Pancreas (tissue), 10 donors: Measurements from ENCODE around the gene LIMS2. TPM values are rescaled to one million over a fixed set of nuclear protein-coding genes. Genes with fewer than 3 reads are reported as not detected.
A peak's percentile ranks its signal among the peaks of the same experiment; 100 is the strongest.

Source experiments
- ATAC-seq, 4 donors: fragments of 200-7000 bp; cut with Tn5 transposase; one replicate each; pipeline versions ENCODE4 v1.8.0 to v1.9.1; 2020; ENCODE audit warnings: mild to moderate bottlenecking in 4 of 4, moderate library complexity in 4 of 4
- DNase-seq, 6 donors: peaks; one replicate each; pipeline ENCODE4 v3.0.0-alpha.2; 2020
- FAIRE-seq: peaks from 2 replicates; lab custom pipeline; 2012; peaks lifted over from hg19 to GRCh38; lab: Jason Lieb, UNC
- H3K27ac ChIP-seq, 4 donors: fragments of 200-600 bp; sonication (generic); 1 replicate in 3 of 4; 2 replicates in 1 of 4; pipeline versions ENCODE4 v1.5.0 to v1.8.0; 2020
- H3K27me3 ChIP-seq, 4 donors: fragments of 200-600 bp; one replicate each; pipeline ENCODE4 v1.8.0; 2021
- H3K36me3 ChIP-seq, 3 donors: fragments of 200-600 bp; sonication (generic) in 1 of 3; one replicate each; pipeline versions ENCODE4 v1.5.0 to v1.8.0; 2020 to 2021
- H3K4me1 ChIP-seq, 3 donors: fragments of 200-600 bp; one replicate each; pipeline ENCODE4 v1.8.0; 2021
- H3K4me3 ChIP-seq, 4 donors: fragments of 200-600 bp; sonication (generic) in 2 of 4; one replicate each; pipeline versions ENCODE4 v1.5.0 to v1.8.0; 2020 to 2021
- H3K9me3 ChIP-seq, 4 donors: fragments of 200-600 bp; one replicate each; pipeline ENCODE4 v1.8.0; 2021
- CTCF ChIP-seq, 4 donors: fragments of 200-600 bp; sonication (generic) in 3 of 4; IDR thresholded peaks; one replicate each; pipeline versions ENCODE4 v1.5.0 to v1.8.0; 2021; ENCODE audit warnings: antibody characterized with exemption in 4 of 4
- WGBS, 2 donors: extraction: QIAGEN DNeasy Blood & Tissue Kit; methylation state at CpG; one replicate each; pipeline ENCODE4 v1.1.7; 2013; 5-methylcytosine and 5-hydroxymethylcytosine counted together
- intact Hi-C, 3 donors: fragments of 100-400 bp; cut with DNase I; formaldehyde crosslinking; loops; one replicate each; pipeline versions ENCODE4 v1.11.1 to v1.14.2; 2022
- polyA plus RNA-seq, 2 donors: library from polyadenylated mRNA; stranded (reverse); fragments of 200-250 nt; gene quantifications; one replicate each; pipeline ENCODE4 v1.2.3, GENCODE V29; 2013
- total RNA-seq, 6 donors: library from RNA; stranded (reverse); fragmentation: NEBNext Ultra II Directional in 4 of 6; extraction: Animal tissue kit (Norgen Biotek cat#: 25700) in 4 of 6; gene quantifications; one replicate each; pipeline versions ENCODE4 v1.2.1 to v1.2.4, GENCODE V29; 2021 to 2023
- donor health status: healthy with polysubstance abuse.
- donor health status: DM: no; HTN: no; CAD: no; lungs with moderate emphysema.
- donor health status: DM: no; HTN: no; CAD: no.
- donor health status: control.
- donor health status: control.
- donor health status: Bipolar disorder and iron deficiency.
- donor health status: DM: yes; HTN: yes; CAD: no.
- donor health status: DM: no; HTN: no; CAD: no.
- donor health status: DM: no; HTN: no; CAD: no.
- donor health status: DM: yes; HTN: yes; CAD: no.

Gene LIMS2
- total and polyA plus RNA-seq, 8 donors, result 2.2 to 139 (median 5.2) TPM

GRCh38 chr2:127649100-127649611, 26.2 kb downstream of the LIMS2 start:
- peaks cover 0 to 3% (median 0%) of the 10 kb centered on the region in 3 donors for H3K4me1 ChIP-seq
- 63 to 74% methylated on average over 12 of the region's 12 CpGs for WGBS, 2 donors
- intact Hi-C loops, result no loop called here
- peak in 2 of 6 donors; percentile 23 to 47 for DNase-seq
- FAIRE-seq, result no peak
- H3K27me3 ChIP-seq, result no peaks in the 10 kb centered on the region
- H3K9me3 ChIP-seq, result no peaks in the 10 kb centered on the region
- no peak for TF ChIP-seq CTCF (IDR thresholded peaks at IDR 0.05)
- no peak overlapping the region for H3K4me3 ChIP-seq
- H3K36me3 ChIP-seq, result no peaks in the 10 kb centered on the region
- peak in 1 of 4 donors; percentile 30 for ATAC-seq
- no peak overlapping the region for H3K27ac ChIP-seq

GRCh38 chr2:127648321-127648720, 27.0 kb downstream of the LIMS2 start:
- Histone ChIP-seq H3K4me1 (peaks cover 0 to 3% (median 0%) of the 10 kb centered on the region in 3 donors), H3K4me3 (no peak overlapping the region), H3K9me3 (no peaks in the 10 kb centered on the region), H3K36me3 (no peaks in the 10 kb centered on the region), H3K27ac (no peak overlapping the region), H3K27me3 (no peaks in the 10 kb centered on the region)
- ATAC-seq, result no peak
- WGBS, 2 donors, result 80 to 84% methylated on average over 6 of the region's 6 CpGs
- intact Hi-C loops, result no loop called here
- DNase-seq, result peak in 2 of 6 donors; percentile 6 to 41
- FAIRE-seq, result no peak
- TF ChIP-seq CTCF (IDR thresholded peaks at IDR 0.05), result no peak

- intact Hi-C loops, result no loop called here
- WGBS, 2 donors, result 71 to 82% methylated on average over 16 of the region's 16 CpGs
- Histone ChIP-seq H3K27me3 (no peaks in the 10 kb centered on the region), H3K9me3 (no peaks in the 10 kb centered on the region), H3K36me3 (no peaks in the 10 kb centered on the region), H3K4me3 (no peak overlapping the region), H3K27ac (no peak overlapping the region), H3K4me1 (peaks cover 0 to 3% (median 0%) of the 10 kb centered on the region in 3 donors)
- FAIRE-seq, result no peak
- TF ChIP-seq CTCF (IDR thresholded peaks at IDR 0.05), result no peak
- no peak for ATAC-seq
- DNase-seq, result peak in 2 of 6 donors; percentile 16 to 39
Measured at GRCh38 chr2:127647242-127648190, 27.8 kb downstream of the LIMS2 start.

- intact Hi-C loops, result no loop called here
- no peak for TF ChIP-seq CTCF (IDR thresholded peaks at IDR 0.05)
- FAIRE-seq, result no peak
- no peaks in the 10 kb centered on the region for H3K9me3 ChIP-seq
- no peak for ATAC-seq
- WGBS, 2 donors, result 78 to 82% methylated on average over 24 of the region's 24 CpGs
- H3K4me3 ChIP-seq, result no peak overlapping the region
- H3K27ac ChIP-seq, result no peak overlapping the region
- H3K27me3 ChIP-seq, result no peaks in the 10 kb centered on the region
- H3K4me1 ChIP-seq, result peaks cover 0 to 3% (median 0%) of the 10 kb centered on the region in 3 donors
- H3K36me3 ChIP-seq, result no peaks in the 10 kb centered on the region
- peak in 2 of 6 donors; percentile 20 to 55 for DNase-seq
Measured at GRCh38 chr2:127646487-127647241, 28.7 kb downstream of the LIMS2 start.
